Activated CD4-positive, alpha-beta T cell treated with anti-CD3 and anti-CD28 coated beads, Interleukin-2, amount 50 U/mL, for 1 hour (primary cell): ENCODE measurements around the gene DPYSL4.
A peak's percentile ranks its signal among the peaks of the same experiment; 100 is the strongest.
"Not testable (repeated sequence)": the region's sequence is repeated elsewhere in the genome, so short reads cannot be mapped to it uniquely, and the experiment has no call there.

Source experiments
- DNase-seq: peaks from one replicate; pipeline ENCODE4 v3.0.0-alpha.2; 2020

The DPYSL4 gene

GRCh38 chr10:132150777-132151176, 36.0 kb upstream of the DPYSL4 start:
- no peak for DNase-seq

GRCh38 chr10:132151286-132151950, 35.3 kb upstream of the DPYSL4 start:
- no peak for DNase-seq

GRCh38 chr10:132151951-132152505, 34.7 kb upstream of the DPYSL4 start:
- no peak for DNase-seq

- DNase-seq, result no peak
Measured at GRCh38 chr10:132152896-132153580, 33.7 kb upstream of the DPYSL4 start.

- no peak for DNase-seq
Measured at GRCh38 chr10:132153616-132154217, 33.0 kb upstream of the DPYSL4 start.

GRCh38 chr10:132154440-132154839, 32.3 kb upstream of the DPYSL4 start:
- no peak for DNase-seq

- DNase-seq, result no peak
Measured at GRCh38 chr10:132154931-132155330, 31.8 kb upstream of the DPYSL4 start.

- no peak for DNase-seq
Measured at GRCh38 chr10:132155723-132156381, 30.9 kb upstream of the DPYSL4 start.

GRCh38 chr10:132156382-132156781, 30.4 kb upstream of the DPYSL4 start:
- no peak for DNase-seq

- DNase-seq, result no peak
Measured at GRCh38 chr10:132157101-132157500, 29.6 kb upstream of the DPYSL4 start.

- no peak for DNase-seq
Measured at GRCh38 chr10:132158122-132158741, 28.5 kb upstream of the DPYSL4 start.

GRCh38 chr10:132158823-132159222, 27.9 kb upstream of the DPYSL4 start:
- DNase-seq, result no peak

GRCh38 chr10:132159302-132160230, 27.2 kb upstream of the DPYSL4 start:
- DNase-seq, result not testable (repeated sequence)

- not testable (repeated sequence) for DNase-seq
Measured at GRCh38 chr10:132160231-132160630, 26.5 kb upstream of the DPYSL4 start.

GRCh38 chr10:132160834-132161622, 25.7 kb upstream of the DPYSL4 start:
- not testable (repeated sequence) for DNase-seq

- DNase-seq, result no peak
Measured at GRCh38 chr10:132162021-132162531, 24.7 kb upstream of the DPYSL4 start.

GRCh38 chr10:132162590-132163277, 24.0 kb upstream of the DPYSL4 start:
- DNase-seq, result no peak

GRCh38 chr10:132163278-132163765, 23.4 kb upstream of the DPYSL4 start:
- DNase-seq, result peak; percentile 35

GRCh38 chr10:132163826-132164515, 22.8 kb upstream of the DPYSL4 start:
- no peak for DNase-seq
